ENCODE results near the gene IL4.
"Not testable (repeated sequence)": the region's sequence is repeated elsewhere in the genome, so short reads cannot be mapped to it uniquely, and the experiment has no call there.

IL4 gene

DNA sequence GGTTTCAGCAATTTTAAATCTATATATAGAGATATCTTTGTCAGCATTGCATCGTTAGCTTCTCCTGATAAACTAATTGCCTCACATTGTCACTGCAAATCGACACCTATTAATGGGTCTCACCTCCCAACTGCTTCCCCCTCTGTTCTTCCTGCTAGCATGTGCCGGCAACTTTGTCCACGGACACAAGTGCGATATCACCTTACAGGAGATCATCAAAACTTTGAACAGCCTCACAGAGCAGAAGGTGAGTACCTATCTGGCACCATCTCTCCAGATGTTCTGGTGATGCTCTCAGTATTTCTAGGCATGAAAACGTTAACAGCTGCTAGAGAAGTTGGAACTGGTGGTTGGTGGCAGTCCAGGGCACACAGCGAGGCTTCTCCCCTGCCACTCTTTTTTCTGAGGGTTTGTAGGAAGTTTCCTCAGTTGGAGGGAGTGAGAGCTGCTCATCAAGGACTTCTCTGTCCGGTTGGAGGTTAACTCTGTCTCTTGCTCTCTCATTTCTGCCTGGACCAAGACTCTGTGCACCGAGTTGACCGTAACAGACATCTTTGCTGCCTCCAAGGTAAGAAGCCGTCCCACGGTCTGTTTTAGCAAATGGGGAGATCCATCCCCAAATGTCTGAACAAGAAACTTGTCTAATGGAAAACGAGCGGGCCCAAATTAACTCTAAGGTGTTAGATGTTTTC lies at the start of gene IL4:
Gene IL4, plus strand, starts transcription at position 51 of the 692 bp plus-strand sequence. Its CDS starts 62 bp downstream, at position 113.
- DNase-seq, result no peak

DNA sequence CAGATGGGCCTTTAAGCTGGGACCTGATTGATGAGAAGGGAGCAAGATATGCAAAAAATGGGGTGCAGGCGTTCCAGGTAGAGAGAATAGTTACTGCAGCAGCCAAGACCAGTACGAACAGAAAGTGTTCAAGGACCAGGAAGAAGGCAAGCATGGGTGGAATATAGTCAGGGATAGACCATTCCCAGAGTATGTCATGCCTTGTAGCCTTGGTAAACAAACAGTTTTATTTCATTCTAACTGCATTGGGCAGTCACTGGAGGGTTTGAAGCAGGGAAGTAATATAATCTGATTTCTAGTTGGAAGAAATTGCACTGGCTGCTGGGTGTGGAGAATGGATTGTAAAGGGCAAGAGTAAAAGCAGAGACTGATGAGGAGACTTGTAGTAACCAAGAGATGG lies 46.3 kb upstream of the IL4 start:
- DNase-seq, result no peak

DNA sequence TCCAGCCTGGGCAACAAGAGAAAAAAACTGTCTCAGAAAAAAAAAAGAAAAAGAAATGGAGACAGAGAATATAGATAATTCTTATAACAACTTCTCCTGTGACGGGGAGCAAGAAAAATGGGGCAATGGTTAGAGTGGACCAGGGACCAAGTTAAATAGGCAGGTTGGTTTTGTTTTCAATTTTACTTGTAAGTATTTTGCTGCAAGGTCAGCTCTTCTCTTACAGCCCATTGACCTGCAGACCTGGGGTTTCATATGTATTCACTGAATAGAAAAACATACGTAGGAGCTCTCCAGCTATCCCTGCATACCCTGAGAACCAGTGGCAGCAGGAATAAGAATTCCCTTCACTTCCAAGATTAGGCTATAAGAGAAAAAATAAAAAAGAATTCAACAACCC lies 45.0 kb upstream of the IL4 start:
- DNase-seq, result no peak

DNA sequence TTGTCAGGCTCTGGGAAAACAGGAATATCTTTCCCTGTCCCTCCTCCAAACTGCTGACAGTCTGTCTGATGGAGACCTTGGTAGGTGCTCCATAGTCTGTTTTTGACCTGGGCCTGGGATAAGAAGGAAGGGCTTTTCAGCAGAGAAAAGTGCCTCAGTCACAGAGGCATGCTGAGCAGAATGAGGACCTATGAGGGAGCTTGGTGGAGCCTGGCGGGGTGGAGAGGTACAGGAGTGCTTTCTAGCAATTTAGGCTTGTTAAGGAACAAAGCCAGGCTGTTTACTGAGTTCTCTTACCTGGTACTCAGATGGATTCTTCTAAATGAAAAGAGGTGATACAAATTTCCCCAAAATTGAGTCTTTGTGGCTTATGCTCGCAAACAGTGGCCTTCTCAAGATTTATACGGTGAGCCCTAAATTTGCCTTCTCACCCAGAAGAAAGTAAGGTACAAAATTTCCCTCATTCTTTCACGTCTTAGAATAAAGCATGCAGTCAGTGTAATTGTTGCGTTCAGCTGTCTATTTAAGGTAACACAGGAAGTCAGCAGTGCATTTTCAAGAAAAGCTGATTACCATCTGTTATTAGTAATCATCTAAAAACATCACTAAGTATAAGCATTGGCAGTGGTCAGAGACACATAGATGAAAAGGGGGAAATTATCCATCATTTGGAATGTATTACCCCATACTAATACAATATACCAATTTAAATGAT lies 44.4 kb upstream of the IL4 start:
- DNase-seq, result no peak

DNA sequence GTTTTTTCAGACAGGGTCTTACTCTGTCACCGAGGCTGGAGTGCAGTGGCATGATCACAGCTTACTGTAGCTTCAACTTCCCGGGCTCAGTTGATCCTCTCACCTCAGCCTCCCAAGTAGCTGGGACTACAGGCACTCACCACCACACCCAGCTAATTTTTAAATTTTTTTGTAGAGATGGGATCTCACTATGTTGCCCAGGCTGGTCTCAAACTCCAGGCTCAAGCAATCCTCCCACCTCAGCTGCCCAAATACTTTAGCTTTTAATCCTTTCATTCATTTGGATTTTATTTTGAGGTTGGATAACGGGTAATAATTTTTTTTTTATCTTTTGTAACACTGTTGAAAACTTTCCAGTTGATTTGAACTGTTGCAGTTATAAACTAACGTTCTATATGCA lies 40.2 kb upstream of the IL4 start:
- DNase-seq, result not testable (repeated sequence)

DNA sequence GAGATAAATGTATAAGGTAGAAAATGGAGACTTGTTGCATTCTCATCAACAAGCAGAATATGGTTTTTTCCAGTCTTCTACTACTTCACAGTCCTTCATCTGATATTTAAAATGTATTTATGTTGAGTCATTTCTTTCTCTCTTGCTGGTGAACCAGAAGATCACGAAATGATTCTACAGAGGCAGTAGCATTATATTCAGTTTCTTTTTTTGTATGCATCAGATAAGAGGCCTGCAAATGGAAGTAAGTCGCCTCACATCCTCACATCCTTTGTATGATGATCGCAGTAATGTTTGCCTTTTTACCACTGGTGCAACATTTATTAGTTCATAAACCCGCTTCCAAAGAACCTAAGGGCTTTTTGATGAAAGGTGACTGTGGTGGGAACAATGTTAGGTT lies 37.9 kb upstream of the IL4 start:
- DNase-seq, result no peak

DNA sequence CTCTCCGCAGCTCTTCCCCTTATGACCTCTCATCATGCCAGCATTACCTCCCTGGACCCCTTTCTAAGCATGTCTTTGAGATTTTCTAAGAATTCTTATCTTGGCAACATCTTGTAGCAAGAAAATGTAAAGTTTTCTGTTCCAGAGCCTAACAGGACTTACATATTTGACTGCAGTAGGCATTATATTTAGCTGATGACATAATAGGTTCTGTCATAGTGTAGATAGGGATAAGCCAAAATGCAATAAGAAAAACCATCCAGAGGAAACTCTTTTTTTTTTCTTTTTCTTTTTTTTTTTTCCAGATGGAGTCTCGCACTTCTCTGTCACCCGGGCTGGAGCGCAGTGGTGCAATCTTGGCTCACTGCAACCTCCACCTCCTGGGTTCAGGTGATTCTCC lies 36.5 kb upstream of the IL4 start:
- DNase-seq, result no peak

DNA sequence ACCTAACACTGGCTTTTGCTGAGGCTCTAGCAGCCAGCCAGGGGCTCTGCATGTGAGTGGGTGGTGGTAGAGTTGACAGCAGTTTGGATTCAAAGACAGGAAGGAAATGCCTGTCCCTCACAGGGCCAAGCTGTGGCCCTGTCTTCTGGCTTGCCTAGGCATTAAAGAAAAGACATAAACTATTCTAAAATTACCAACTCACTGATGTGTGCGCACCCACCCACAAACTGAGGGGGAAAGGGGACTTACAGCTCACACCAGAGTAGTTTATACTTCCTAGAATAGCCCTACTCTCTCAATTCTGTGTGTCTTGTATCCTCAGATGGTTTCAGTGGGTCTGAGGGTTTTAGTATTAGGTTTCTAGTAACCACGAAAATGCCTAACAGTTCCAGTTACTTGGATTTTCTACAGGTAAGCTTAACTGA lies 34.1 kb upstream of the IL4 start:
- peak in 1 of 2 experiments; percentile 40 for DNase-seq

DNA sequence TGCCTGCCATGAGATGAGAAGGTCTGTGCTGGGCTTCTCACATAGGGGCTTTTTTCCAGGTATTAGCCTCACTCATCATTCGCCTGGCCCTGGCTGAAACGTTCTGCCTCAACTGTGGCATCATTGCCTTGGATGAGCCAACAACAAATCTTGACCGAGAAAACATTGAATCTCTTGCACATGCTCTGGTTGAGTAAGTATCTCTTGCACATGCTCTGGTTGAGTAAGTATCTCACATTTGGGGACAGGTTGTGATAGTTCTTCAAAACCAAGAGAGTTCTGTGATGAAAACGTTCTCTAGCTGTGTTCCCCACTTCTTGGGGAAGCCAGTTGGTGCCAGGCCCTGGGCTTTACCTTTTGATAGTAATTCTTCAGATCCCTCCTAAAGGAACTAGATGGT lies 33.2 kb upstream of the IL4 start:
- no peak for DNase-seq

DNA sequence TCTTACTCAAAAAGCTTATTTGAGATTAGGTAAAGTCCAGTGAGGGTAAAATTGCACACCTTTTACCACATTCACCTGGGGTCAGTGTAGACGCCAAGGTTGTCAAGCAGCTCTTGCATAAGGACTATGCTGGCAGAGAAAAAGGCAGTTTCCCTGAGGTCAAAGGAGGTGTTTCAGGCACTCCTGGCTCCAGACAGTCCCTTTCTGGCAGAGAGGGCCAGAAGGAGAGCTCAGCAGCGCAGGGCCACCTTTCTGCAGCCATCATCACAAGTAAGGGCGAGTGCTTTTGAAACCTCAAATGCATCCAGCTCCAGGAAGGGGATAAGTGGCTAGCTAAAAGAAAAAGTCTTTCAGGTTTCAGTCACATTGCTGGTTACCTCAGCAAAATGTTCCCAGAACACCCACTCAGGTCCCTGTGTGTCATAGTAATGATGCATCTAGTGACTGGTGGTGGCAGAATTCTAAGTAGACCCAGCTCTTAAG lies 32.5 kb upstream of the IL4 start:
- DNase-seq, result peak in 1 of 2 experiments; percentile 59

DNA sequence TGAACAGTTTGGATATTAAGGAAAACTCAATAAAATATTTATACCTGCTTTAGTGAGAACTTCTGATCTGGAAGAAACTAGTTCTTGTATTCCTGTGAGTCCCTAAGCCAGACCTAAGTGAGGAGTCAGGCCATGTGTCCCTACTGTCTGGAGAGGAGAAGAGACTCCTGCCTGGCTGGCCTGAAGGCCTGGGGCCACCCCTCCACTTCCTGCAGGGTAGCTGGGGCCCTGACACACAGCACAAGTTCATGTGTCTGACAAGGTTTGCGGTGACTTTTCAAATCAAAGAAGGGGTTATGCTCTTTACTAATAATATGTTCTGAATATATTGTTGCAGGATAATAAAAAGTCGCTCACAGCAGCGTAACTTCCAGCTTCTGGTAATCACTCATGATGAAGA lies 31.9 kb upstream of the IL4 start:
- no peak for DNase-seq

DNA sequence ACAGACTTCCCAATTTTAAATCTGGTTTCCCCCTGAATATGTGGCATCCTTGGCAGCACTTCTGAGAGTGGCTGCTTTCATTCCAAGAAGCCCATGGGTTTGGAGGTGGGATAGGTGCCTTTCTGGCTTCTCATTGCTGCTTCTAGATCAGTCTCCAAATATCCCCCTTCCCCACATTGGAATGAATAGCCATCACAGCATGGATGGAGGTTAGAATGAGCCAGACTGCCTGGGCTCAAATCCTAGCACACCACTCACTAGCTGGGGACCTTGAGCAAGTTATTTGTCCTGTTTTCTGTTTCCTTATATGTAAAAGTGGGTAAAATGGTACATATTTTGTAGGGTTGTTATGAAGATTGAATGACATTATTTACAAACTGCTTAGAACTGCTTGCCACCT lies 29.6 kb upstream of the IL4 start:
- no peak for DNase-seq

DNA sequence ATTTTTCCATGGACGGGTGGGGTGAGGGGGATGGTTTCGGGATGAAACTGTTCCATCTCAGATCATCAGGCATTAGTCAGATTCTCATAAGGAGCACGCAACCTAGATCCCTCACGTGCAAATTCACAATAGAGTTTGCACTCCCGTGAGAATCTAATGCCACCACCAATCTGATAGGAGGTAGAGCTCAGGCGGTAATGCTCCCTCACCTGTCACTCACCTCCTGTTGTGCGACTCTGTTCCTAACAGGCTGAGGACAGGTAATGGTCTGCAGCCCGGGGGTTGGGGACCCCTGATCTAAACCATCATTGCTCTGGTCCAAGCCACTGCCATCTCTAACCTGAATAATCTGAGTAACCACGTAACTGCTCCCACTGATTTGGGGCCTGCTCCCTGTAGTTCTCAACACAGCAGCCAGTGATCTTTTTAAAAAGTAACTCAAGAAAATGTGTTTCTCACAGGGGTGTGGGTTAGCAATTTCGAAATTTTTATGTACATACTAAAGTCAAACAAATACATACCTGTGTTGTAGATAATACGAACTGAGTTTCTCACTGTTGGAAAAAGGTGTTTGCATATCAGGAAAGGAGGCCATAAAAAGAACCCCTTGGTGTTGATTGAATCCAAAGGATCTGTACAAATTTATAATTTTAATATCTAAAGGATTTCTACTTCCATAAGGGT lies 27.1 kb upstream of the IL4 start:
- no peak for DNase-seq

DNA sequence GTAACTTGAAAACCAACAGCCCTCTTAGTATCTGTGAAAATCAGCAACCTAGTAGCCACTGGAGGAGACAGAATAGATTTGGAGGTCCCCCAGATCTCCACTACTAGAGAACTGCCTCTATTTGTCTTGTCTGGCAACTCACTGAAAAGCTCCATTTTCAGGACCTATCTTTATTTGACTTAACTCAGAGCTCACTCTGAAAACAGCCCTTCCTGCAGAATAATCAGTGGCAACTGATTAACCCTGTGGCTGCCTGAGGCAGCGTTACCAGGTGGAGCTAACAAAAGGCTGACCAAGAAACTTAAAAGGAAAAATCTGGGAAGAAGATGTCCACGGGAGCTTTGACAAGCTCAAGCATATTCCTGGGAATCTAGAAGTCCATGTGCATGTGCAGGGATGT lies 26.3 kb upstream of the IL4 start:
- no peak for DNase-seq

DNA sequence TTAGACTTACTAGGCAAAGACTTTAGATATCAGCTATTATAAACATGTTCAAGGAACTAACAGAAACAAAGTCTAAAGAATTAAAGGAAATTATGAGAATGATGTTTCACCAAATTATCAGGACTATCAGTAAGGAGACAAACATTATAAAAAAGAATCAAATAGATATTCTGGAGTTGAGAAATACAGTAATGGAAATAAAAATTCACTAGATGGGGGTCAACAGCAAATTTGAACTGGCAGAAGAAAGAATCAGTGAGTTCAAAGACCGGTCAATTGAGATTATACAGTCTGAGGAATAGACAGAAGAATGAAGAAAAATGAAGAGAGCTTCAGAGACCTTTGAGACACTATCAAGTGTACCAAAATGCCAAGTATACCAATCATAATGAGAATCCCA lies 25.4 kb upstream of the IL4 start:
- DNase-seq, result no peak

DNA sequence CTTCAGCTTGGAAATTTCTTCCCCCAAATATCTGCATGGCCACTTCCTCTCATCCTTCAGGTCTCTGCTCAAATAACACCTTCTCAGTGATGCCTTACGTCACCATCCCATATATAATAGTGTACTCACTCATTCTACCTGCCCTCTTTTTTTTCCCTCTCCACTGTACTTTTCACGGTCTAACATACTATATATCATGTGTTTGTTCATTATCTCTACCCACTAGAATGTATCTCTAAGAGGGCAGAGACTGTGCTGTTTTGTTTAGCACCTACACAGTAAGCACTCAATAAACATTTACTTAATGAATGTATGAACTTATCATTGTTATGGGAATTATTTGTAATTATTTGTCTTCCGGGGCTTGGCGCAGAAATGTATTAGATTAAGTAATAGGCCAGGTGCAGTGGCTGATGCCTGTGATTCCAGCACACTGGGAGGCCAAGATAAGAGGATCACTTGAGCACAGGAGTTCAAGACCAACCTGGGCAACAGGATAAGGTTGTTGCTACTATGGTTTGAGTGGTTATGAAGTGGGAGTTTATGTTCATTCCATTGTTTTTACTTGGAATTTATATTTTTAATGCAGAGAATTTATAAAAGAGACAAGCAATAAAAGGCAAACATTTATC lies 21.8 kb upstream of the IL4 start:
- DNase-seq, result no peak

DNA sequence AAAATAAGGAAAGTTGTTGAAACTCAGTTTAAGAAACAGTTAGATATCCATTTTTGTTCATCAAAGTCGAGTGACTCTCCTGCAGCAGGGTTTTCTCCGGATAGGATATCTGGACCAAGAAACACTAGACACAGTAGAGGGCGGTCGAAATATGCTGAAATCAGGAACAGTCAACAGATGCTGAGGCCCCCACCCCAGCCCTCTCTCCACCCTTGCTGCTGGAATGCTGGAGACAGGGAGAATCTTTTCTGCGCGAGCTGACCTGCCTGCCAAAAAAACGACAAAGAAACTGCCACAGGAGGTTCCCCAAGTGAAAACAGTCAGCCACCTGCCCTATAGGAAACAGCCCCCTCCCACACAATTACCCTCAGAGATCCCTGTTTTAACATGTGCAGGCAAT lies 20.1 kb upstream of the IL4 start:
- DNase-seq, result no peak

DNA sequence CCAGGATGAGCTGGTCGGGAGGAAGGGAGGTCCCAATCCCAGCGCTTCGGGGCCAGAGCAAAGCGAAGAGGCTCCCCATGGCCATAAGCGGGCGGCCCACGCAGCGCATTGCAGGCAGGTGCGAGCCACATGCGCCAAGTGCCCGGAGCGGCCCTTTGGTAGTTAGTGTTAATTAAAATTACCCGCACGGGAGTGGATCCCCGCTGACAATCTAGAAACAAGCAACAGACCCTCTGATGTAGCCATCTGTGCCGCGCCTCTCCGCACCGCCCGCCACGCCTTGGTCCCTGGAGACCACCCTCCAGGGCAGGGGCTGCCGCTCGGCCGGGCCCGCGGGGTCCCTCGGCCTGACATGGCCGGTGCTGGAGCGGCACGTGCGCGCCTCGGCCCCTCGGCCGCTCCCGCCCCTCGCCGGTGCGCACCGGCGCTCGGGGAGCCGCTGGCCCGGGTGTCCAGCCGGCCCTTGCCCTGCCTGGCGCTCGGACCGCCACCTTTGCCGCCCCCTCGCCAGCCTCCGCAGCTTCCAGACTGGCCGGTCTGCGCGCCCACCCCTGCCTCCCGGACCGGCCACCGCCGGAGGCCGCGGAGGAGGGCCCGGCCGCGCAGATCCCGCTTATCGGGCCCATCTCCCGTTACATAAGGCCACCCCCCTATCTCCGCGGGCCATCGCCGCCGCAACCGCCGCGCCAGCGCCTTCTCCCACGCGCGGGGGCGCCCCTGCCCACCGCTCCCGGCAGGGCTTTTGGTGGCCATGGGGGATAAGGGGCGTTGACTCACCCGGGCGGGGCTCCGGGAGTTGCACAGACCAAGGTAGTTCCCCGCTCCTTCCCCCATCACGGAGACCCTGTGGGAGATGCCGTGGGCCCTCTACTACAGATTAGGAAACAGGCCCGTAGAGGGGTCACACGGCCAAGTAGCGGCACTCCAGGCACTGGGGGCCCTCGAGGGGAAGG lies 17.7 kb upstream of the IL4 start:
- peak in 1 of 2 experiments; percentile 59 for DNase-seq

DNA sequence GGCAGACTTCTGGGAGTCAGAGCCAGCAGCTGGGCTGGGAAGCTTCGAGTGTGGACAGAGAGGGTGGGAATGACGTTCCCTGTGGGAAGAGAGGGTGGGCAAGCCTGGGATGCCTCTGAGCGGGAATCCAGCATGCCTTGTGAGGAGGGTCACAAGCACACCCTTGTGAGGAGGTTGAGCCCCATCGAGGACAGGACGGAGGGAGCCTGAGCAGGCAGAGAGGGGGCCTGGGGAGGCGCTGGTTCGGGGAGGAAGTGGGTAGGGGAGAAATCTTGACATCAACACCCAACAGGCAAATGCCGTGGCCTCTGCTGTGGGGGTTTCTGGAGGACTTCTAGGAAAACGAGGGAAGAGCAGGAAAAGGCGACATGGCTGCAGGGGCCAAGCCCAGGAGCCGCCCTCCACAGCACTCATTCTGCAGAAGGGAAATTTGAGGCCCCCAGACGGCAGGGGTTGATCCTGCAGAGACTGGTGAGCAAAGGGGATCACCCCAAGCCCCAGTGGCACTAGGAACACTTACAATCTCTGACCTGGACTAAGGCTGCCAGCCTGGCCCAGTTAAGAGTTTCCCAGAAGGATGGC lies 16.9 kb upstream of the IL4 start:
- no peak for DNase-seq

DNA sequence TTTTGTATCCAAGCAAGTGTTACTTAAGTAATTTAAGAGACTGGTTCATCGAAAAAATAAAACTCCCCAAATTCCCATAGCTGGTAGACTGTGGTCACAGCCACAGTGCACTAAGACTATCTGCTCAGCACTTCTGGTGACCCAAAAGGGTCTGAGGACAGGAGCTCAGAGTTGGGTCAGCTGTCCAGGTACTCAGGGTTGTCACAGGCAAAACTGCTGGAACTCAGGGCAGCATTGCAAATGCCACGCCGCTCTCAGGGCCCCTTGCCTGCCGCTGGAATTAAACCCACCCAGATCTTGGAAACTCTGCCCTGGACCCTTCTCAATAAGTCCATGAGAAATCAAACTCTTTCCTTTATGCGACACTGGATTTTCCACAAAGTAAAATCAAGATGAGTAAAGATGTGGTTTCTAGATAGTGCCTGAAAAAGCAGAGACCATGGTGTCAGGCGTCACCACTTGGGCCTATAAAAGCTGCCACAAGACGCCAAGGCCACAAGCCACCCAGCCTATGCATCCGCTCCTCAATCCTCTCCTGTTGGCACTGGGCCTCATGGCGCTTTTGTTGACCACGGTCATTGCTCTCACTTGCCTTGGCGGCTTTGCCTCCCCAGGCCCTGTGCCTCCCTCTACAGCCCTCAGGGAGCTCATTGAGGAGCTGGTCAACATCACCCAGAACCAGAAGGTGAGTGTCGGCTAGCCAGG lies 16.0 kb upstream of the IL4 start, which contains the start of gene IL13:
Gene IL13, plus strand, starts transcription at position 498 of the 705 bp plus-strand sequence. Its CDS starts 14 bp downstream, at position 512.
- peak in 1 of 2 experiments; percentile 49 for DNase-seq
